GM12892 (cell line): Measurements from ENCODE around the gene RPL15.
"Not testable (repeated sequence)": the region's sequence is repeated elsewhere in the genome, so short reads cannot be mapped to it uniquely, and the experiment has no call there.

ENCODE experiments used
- DNase-seq: peaks from one replicate; pipeline ENCODE4 v3.0.0; 2011; ENCODE audit not compliant: insufficient read length
- FAIRE-seq: peaks from 2 replicates; lab custom pipeline; 2011; peaks lifted over from hg19 to GRCh38; lab: Jason Lieb, UNC
- POLR2A ChIP-seq: IDR thresholded peaks from 2 replicates; pipeline ENCODE4 v1.6.1; 2011; ENCODE audit warnings: low read depth, low read length, control low read depth
- POLR2AphosphoS5 ChIP-seq: IDR thresholded peaks from 2 replicates; pipeline ENCODE4 v1.6.1; 2011; ENCODE audit warnings: low read depth, low read length, control low read depth
- TAF1 ChIP-seq: IDR thresholded peaks from 2 replicates; pipeline ENCODE4 v1.6.1; 2011; ENCODE audit warnings: low read depth, mild to moderate bottlenecking, control low read depth, low read length, borderline replicate concordance

Gene RPL15

DNA sequence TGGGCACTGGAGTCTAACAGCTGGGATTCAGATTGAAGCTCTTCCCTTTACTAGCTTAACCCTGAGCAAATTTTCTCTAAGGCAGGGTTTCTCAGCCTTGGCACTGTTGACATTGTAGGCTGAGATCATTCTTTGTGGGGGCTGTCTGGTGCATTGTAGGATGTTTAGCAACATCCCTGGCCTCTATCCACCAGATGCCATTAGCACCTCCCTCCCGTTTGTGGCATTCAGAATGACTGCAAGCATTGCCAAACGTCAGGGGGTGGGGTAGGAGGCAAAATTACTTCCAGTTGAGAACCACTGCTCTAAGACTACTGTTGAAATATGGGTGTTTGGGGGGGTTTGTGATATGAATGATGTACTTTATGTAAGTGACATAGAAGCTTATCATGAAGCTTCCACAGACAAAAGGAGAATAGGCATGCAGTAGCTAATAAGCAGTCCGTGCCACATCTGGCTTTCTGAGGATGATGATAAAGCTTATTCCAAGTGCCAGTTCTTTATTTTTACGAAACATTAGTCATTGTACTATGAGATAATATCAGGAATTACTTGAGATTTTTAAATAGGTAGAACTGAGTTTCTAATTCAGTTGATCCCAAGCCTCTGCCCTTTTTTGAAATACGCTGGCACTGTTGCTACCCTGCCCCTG lies 39.5 kb upstream of the RPL15 start:
- no peak for FAIRE-seq

DNA sequence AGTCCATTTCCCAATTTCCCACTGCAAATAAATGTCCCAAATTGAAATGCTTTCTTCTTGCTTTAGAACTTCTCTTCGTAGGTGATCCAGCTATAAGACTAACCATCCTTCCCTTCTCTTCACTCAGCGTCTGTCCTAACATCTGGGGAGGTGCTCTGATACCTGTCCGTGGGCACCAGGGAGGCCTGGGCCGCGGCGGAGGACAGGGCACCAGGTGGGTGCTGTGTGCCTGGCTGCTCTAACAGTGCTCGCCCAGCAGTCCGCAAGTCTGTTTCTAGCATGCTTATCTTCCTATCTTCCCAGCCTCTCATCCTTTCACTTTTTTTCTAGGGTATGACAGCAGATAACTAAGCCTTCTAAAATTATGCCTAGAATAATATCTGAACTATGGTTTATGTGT lies 37.4 kb upstream of the RPL15 start:
- FAIRE-seq (no peak), DNase-seq (no peak)
- TF ChIP-seq POLR2AphosphoS5 (no peak), TAF1 (no peak), POLR2A (no peak)

More for the DNA sequence above, 39.5 kb upstream of the RPL15 start:
- DNase-seq = no peak
- TF ChIP-seq TAF1 (no peak), POLR2AphosphoS5 (no peak), POLR2A (no peak)

DNA sequence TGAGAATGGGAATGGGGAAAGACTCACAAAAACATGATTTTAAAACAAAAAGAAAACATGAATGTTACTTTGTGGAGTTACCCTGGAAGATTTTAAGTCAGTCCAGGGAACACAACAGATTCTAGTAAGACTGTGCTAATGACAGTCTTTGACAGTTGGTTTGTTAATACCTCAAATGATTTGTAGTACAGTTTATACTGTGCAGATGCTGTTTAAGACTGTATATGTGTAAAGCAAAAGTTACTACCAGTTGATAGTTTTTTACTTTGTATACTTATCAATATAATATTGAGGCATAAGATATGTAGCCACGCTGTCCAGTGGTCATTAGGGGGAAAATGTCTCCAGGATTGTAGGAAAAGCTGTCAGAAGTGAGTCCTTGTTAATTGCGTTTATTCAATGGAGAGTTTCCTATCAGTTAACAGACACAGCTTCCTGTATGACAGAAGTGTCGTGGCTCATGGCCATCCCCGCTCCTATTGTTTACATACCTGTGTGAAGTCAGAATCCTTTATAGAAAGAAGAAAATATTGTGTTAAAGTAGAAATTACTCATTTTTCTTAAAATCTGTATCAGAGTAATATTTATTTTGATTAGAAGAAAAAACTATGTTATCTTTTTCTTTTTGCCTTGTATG lies 36.1 kb upstream of the RPL15 start:
- FAIRE-seq = no peak
- no peak for TF ChIP-seq POLR2AphosphoS5
- TF ChIP-seq TAF1 = no peak
- TF ChIP-seq POLR2A = no peak
- no peak for DNase-seq

DNA sequence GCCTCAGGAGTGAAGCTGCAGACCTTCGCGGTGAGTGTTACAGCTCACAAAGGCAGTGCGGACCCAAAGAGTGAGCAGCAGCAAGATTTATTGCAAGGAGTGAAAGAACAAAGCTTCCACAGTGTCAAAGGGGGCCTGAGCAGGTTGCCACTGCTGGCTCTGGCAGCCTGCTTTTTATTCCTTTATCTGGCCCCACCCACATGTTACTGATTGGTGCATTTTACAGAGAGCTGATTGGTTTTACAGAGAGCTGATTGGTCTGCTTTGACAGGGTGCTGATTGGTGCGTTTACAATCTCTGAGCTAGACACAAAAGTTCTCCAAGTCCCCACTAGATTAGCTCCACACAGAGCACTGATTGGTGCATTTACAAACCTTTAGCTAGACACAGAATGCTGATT lies 34.9 kb upstream of the RPL15 start:
- FAIRE-seq, DNase-seq: not testable (repeated sequence)

DNA sequence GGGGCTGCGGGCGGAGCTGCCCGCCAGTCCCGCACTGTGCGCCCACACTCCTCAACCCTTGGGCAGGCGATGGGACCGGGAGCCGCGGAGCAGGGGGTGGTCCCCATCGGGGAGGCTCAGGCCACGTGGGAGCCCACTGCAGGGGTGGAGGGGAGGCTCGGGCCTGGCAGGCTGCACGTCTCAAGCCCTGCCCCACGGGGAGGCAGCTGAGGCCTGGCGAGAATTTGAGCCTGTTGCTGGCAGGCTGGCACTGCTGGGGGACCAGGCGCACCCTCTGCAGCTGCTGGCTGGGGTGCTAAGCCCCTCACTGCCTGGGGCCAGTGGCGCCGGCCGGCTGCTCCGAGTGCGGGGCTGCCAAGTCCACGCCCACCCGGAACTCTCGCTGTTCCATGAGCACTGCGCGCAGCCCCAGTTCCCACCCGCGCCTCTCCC lies 34.4 kb upstream of the RPL15 start:
- TF ChIP-seq POLR2AphosphoS5 (no peak), TAF1 (no peak), POLR2A (no peak)
- FAIRE-seq (no peak), DNase-seq (no peak)

DNA sequence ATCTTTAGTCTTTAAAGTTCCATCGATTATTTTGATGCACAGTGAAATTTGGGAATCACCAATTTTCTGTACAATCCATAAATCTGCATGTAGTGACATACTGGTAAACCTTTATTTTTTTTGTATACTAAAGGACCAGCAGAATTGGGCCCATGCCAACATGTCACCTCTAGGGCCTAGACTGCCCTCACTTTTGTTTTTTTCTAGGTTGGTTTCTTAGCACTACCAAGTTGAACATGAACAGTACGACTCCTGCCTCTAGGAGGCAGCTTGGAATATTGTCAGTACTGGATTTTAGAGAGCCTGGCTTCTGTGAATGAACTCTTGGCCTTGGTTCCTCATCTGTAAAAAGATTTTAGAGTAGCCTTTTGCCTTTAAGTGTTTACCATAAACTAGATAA lies 32.5 kb upstream of the RPL15 start:
- no peak for TF ChIP-seq POLR2A
- TF ChIP-seq POLR2AphosphoS5 = no peak
- no peak for TF ChIP-seq TAF1
- FAIRE-seq = no peak
- DNase-seq = no peak

DNA sequence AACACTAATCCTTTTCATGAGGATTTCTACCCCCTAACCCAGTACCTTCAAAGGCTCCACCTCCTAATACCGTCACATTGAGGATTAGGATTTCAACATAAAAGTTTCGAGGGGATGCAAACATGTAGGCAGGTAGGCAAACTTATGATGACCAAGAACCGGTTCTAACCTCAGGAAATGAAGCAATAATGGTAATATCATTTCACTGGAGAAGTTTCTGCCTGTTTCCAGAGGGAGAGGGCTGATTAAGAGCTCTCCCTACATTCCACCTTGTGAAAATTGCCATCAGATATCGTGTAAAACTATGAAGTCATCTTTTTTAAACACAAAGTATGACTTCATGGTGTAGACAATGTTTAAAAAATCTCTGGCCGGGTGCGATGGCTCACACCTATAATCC lies 31.7 kb upstream of the RPL15 start:
- TF ChIP-seq TAF1 = no peak
- TF ChIP-seq POLR2A = no peak
- TF ChIP-seq POLR2AphosphoS5 = no peak
- FAIRE-seq (no peak), DNase-seq (no peak)

DNA sequence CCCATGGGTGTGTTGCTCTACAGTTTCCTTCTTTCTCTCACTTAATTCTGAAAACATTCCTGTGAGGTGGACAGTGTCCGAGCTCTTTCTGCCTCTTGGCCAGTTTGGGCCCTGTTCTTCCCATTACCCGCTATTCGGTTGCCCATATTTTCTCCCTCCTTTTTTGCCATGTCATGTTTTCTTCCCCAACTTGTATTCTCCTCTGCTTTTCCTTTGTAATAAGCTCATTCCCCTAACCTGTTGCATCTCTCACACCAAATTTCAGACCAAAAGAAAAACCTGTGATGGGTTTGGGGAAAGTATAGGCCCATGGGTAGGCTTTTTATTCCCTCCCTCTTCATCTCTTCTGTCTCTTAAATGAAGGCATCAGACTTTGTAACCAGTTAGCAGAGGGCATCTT lies 30.6 kb upstream of the RPL15 start:
- FAIRE-seq (no peak), DNase-seq (no peak)
- no peak for TF ChIP-seq POLR2AphosphoS5

DNA sequence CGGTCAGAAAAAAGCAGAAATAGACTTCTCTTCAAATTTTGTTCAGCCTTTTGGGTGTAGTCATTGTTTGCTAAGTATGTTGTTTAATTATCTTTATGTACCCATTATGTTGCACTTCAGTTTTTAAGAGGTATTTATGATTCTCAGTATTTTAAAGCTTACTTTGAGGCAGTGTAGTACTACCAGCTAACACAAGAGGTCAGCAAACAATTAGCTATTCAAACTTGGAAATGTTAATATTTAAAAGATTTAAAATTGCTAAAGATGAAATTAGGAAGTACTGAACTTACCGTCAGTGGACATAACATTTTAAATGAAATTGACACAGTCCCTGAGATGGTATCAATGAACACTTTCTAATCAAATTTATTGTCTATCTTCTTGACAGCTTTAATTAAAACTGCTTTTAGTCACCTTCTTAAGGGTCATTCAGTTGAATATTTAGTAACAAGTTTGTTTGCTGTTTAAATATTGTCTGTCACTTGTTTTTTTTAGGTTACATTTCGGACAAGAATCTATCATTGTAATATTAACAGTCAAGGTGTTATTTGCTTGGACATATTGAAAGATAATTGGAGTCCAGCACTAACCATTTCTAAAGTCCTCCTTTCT lies 28.2 kb upstream of the RPL15 start:
- FAIRE-seq (no peak), DNase-seq (no peak)
- no peak for TF ChIP-seq TAF1
- TF ChIP-seq POLR2AphosphoS5 = no peak
- no peak for TF ChIP-seq POLR2A

DNA sequence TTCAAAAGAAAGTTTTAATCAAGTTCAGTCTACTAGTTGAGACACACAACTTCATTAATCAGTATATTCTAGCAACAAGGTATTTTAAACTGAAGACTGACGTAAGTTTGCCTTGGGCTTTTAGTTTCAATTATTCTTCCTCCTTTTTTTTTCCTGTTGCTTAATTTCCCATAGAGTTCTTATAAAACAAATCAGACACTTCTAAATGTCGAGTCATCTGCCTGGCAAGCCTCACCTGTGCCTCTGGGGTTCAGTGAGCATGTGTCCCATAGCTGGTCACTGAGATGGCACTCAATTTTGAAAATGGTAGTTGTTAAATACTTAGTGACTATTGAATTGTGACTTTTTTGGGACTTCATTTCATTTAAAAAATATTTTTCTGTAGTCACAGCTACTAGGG lies 27.5 kb upstream of the RPL15 start:
- DNase-seq (no peak), FAIRE-seq (no peak)
- TF ChIP-seq POLR2A = no peak

DNA sequence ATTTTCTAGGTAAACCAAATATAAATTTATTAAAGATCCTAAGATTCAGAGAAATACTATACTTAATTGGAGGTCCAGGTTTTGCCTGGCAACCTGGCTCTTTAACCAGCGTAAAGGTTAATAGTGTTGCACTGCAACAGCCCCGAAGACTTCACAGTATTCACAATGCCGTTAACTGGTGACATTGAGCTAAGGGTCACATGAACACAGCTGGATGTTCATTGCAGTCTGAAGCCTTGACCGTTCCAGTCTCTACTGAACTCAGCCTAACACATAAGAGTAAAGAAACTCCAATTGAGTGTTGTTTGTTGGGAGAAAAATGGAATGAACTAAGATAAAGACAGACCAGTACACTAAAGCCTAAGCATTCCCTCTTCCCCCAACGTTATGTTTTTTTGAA lies 27.0 kb upstream of the RPL15 start:
- FAIRE-seq = no peak
- DNase-seq = no peak
- no peak for TF ChIP-seq POLR2A
- TF ChIP-seq POLR2AphosphoS5 = no peak
- TF ChIP-seq TAF1 = no peak
